ENCODE data around the gene PLCG2.
"Not testable (repeated sequence)": the region's sequence is repeated elsewhere in the genome, so short reads cannot be mapped to it uniquely, and the experiment has no call there.

The PLCG2 gene

GRCh38 chr16:81931927-81932326 lies 152.8 kb downstream of the PLCG2 start:
- TF ChIP-seq MYC (IDR thresholded peaks at IDR 0.05; ENCODE audit: low read depth, low read length) = no peak
- TF ChIP-seq POLR2A (IDR thresholded peaks at IDR 0.05; ENCODE audit: extremely low read depth, insufficient read length) = no peak
- TF ChIP-seq CTCF (IDR thresholded peaks at IDR 0.05; ENCODE audit: low read depth, low read length) = no peak
- no peak for TF ChIP-seq MAX (IDR thresholded peaks at IDR 0.05; ENCODE audit: low read depth, low read length)
- DNase-seq (ENCODE audit: low read depth) = no peak
- H3K4me3 ChIP-seq (ENCODE audit: low read depth, low read length) = no peak overlapping the region

- no peak overlapping the region for H3K4me3 ChIP-seq (ENCODE audit: low read depth, low read length)
- DNase-seq (ENCODE audit: low read depth) = no peak
- TF ChIP-seq MAX (IDR thresholded peaks at IDR 0.05; ENCODE audit: low read depth, low read length) (no peak), CTCF (IDR thresholded peaks at IDR 0.05; ENCODE audit: low read depth, low read length) (no peak), POLR2A (IDR thresholded peaks at IDR 0.05; ENCODE audit: extremely low read depth, insufficient read length) (no peak), MYC (IDR thresholded peaks at IDR 0.05; ENCODE audit: low read depth, low read length) (no peak)
Measured at GRCh38 chr16:81932668-81933067, 153.6 kb downstream of the PLCG2 start.

- no peak overlapping the region for H3K4me3 ChIP-seq (ENCODE audit: low read depth, low read length)
- DNase-seq (ENCODE audit: low read depth) = no peak
- TF ChIP-seq POLR2A (IDR thresholded peaks at IDR 0.05; ENCODE audit: extremely low read depth, insufficient read length) = no peak
- no peak for TF ChIP-seq MYC (IDR thresholded peaks at IDR 0.05; ENCODE audit: low read depth, low read length)
- no peak for TF ChIP-seq CTCF (IDR thresholded peaks at IDR 0.05; ENCODE audit: low read depth, low read length)
- no peak for TF ChIP-seq MAX (IDR thresholded peaks at IDR 0.05; ENCODE audit: low read depth, low read length)
Measured at GRCh38 chr16:81933361-81933760, 154.3 kb downstream of the PLCG2 start.

- not testable (repeated sequence) for H3K4me3 ChIP-seq (ENCODE audit: low read depth, low read length); DNase-seq (ENCODE audit: low read depth)
Measured at GRCh38 chr16:81934711-81935110, 155.6 kb downstream of the PLCG2 start.

GRCh38 chr16:81936209-81937000 lies 157.3 kb downstream of the PLCG2 start:
- no peak overlapping the region for H3K4me3 ChIP-seq (ENCODE audit: low read depth, low read length)
- TF ChIP-seq MYC (IDR thresholded peaks at IDR 0.05; ENCODE audit: low read depth, low read length) = no peak
- TF ChIP-seq CTCF (IDR thresholded peaks at IDR 0.05; ENCODE audit: low read depth, low read length) = no peak
- TF ChIP-seq MAX (IDR thresholded peaks at IDR 0.05; ENCODE audit: low read depth, low read length) = no peak
- no peak for DNase-seq (ENCODE audit: low read depth)

- no peak for DNase-seq (ENCODE audit: low read depth)
- no peak overlapping the region for H3K4me3 ChIP-seq (ENCODE audit: low read depth, low read length)
- TF ChIP-seq MAX (IDR thresholded peaks at IDR 0.05; ENCODE audit: low read depth, low read length) (no peak), CTCF (IDR thresholded peaks at IDR 0.05; ENCODE audit: low read depth, low read length) (no peak), MYC (IDR thresholded peaks at IDR 0.05; ENCODE audit: low read depth, low read length) (no peak), POLR2A (IDR thresholded peaks at IDR 0.05; ENCODE audit: extremely low read depth, insufficient read length) (no peak)
Measured at GRCh38 chr16:81937305-81938038, 158.4 kb downstream of the PLCG2 start.

All from NB4 (cell line).